ENCODE data around the gene LRPAP1.

GRCh38 chr4:3475713-3476260, 56.4 kb downstream of the LRPAP1 start:
- TF ChIP-seq CTCF (IDR thresholded peaks at IDR 0.05) = no peak
- no peak for TF ChIP-seq EZH2 (IDR thresholded peaks at IDR 0.05; ENCODE audit: borderline replicate concordance, insufficient read depth, low read depth, low read length, poor library complexity, severe bottlenecking)
